Measurements from ENCODE around the gene NAV3.

Gene NAV3

GRCh38 chr12:77830583-77831351 is at the start of gene NAV3:
NAV3 (plus strand) TSS chr12:77830894; CDS start chr12:77831462, 568 bp downstream.
- FAIRE-seq, result no peak

DNA sequence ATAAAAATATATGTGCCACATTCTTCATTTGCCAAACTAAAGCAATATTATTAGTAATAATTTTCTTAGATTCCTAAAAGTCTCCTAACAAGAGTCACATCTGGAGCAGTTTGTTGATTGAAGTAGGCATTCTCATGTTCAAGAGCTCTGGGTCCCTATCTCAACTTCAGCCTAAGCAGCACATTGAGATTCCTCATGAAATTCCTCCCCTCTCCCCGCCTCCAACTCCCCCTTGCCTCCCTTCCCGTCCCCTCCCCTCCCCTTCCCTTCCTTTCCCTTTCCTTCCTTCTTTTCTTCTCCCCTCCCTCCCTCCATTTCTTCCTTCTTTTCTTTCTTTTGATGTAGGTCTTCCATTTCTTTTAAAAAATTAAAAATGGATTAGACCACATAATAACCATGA is 48.7 kb upstream of the NAV3 start:
- FAIRE-seq, result no peak

- FAIRE-seq, result no peak
These were observed 47.9 kb upstream of the NAV3 start for GRCh38 chr12:77782766-77783165.

DNA sequence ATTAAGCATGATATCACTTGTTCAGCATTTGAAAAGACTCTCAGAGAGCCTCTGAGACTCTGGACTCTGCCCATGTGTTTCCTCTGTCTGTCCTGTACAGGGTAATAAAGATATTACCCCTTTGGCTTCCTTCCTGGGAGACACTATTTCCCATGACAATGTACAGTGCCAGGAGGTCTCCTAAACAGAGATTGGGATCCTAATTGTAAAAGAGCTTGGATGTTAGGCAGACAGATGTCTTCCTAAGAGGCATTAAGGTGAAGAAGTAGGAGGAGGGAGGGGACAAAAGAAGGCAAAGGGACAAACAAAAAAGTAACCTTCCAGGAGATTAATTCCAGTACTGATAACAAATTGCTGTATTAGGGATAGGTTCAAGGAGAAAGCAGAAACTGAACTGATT is 45.5 kb upstream of the NAV3 start:
- FAIRE-seq, result no peak

- FAIRE-seq, result no peak
These were observed 44.0 kb upstream of the NAV3 start for GRCh38 chr12:77786675-77787074.

DNA sequence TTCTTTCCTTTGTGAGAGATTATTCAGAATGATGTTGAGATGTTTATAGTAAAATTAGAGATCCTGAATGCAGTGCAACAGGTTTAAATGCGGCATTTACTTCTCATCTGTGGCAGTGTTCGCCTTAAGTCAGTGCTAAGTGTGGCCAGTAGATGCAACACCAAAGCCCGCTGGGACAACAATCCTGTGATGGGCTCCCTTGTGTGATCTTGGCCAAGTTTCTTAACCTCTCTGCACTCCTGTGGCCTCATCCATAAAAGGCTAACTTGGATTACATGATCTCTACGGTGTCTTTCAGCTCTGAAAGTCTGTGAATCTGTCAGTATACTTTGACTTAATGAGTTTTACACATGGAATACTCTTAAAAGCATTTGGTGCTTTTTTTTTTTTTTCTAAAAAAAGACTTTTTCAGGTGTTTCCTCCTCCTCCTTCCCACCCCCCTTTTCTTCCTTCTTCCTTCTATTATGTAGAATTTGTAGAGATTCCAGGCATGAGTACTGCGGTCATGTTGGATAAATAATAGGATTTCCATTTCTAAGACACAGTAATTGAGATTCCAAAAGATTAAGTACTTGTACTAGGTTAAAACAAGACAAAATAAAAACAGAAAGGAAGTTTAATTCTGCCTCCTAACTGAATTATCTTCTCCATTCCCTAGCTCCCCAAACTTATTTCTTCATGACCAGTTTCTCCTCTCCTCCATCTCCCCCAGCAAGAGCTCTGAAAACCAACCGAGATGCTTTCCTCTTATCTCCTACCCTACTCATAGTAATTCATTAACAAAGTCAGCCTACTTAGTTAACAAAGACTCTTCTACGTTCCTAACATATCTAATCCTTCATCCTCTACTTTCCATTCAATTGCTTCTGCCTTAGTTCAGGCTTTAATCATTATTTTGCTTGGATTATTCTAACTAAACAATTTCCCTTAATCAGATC is 42.2 kb upstream of the NAV3 start:
- no peak for FAIRE-seq

DNA sequence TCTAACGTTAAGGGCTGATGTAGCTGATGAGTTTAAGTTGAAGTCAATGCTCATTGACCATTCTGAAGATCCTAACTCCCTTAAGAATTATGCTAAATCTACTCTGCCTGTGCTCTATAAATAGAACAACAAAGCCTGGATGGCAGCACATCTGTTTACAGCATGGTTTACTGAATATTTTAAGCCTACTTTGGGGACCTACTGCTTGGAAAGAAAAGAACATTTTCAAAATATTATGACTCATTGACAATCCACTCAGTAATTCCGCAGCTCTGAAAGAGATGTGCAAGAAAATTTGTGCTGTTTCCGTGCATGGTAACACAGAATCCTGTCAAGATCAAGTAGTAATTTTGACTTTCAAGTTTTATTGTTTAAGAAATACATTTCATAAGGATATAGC is 35.0 kb upstream of the NAV3 start:
- FAIRE-seq, result no peak

DNA sequence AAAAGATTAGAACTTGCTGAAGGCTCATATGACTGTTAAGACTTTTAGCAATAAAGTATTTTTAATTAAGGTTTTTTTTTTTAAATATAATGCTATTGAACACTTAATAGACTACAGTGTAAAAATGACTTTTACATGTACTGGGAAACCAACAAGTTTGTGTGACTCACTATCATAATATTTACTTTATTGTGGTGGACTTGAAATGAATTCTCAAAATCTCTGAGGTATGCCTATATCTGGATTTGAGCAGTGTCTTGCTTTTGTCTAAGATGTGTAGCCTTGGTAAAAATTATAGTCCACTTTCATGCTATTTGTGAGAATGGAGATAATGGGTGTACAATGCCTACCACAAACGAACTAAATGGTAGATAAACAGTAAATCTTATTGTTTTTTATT is 33.9 kb upstream of the NAV3 start:
- FAIRE-seq, result no peak

DNA sequence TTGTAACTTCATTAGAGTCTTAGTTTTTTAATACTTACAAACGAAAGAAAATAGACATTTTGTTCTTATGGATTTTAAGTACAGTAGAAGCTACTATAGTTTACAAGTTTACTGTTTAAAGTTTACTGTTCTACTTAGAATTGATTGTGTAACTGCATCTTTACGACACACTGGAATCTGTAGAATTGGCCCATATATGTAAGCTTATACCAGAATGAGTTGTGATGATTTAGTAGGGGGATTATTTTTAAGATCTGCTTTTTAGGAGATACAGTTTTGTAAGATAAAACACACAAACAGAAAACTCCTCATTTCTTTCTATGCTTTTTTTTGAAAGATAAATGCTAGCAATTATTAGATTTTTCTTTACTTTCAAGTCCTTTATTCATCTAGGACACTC is 30.2 kb upstream of the NAV3 start:
- FAIRE-seq, result no peak

DNA sequence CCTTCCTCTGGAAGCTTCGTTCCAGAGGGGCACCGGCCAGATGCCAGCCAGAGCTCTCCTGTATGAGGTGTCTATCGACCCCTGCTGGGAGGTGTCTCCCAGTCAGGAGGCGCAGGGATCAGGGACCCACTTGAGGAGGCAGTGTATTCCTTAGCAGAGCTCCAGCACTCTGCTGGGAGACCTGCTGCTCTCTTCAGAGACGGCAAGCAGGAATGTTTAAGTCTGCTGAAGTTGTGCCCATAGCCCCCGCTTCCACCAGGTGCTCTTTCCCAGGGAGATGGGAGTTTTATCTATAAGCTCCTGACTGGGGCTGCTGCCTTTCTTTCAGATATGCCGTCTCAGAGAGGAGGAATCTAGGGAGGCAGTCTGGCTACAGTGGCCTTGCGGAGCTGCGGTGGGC is 22.2 kb upstream of the NAV3 start:
- no peak for FAIRE-seq

- FAIRE-seq, result no peak
These were observed 17.1 kb upstream of the NAV3 start for GRCh38 chr12:77813558-77813957.

- no peak for FAIRE-seq
These were observed 16.3 kb upstream of the NAV3 start for GRCh38 chr12:77814386-77814785.

DNA sequence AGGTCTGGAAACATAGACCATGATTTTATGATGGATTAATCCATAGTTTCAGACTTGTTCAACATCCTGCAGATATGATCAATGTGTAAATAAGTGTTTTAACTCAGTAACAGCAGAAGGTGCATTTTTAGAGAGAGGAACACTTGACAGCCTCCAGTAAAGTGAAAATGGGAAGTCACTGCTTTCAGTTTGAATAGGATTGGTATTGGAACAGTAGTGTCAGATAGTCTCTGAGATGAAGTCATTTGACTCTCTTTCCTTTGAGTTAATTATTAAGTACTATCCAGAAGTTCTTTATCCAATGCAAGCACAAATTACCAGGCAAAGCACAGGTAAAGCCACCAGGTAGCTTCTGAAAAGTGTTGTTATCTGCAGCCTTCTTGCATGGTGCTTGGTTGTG is 14.5 kb upstream of the NAV3 start:
- FAIRE-seq, result no peak

DNA sequence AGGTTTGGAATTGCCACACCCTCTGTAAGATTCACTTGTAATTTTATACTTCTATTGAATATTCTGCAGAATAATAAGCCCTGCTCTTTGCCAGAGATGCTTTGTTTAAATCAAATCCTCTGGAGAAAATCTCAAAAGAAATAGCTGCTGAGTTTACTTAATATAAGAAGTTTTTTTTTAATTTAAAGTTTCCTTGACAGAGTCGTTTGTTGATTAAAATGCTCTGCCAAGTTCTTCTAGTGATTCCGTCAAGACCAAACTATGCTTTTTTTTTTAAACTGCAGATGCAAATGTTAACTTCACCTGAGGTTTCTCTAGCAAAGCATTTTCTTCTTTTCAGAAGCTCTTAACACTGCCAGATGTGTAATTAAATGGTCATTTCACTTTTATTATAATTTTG is 13.4 kb upstream of the NAV3 start:
- FAIRE-seq, result no peak

GRCh38 chr12:77818351-77818750 is 12.3 kb upstream of the NAV3 start:
- FAIRE-seq, result no peak

GRCh38 chr12:77821699-77822203 is 8.9 kb upstream of the NAV3 start:
- no peak for FAIRE-seq

DNA sequence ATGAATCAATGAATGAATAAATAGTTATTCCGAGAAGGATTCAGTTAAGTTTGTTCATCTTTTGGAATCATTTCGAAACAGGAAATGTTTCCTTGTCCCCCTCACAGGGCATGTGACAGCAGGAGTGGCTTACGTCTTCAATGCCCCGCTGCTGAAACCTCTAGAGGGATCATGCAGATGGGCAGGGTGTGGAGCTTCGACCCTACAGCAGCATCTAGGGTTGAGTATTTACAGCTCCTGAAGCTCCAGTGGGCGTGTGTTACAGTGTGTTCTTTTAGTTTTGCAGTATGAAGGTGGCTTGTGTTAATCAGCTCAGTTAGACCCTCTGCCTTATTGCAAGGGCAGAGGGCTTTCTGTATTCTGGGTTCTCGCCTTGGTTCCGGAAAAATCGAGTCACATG is 2.6 kb downstream of the NAV3 start:
- FAIRE-seq, result no peak

- no peak for FAIRE-seq
These were observed 3.9 kb downstream of the NAV3 start for GRCh38 chr12:77834618-77835017.

GRCh38 chr12:77835969-77836368 is 5.3 kb downstream of the NAV3 start:
- FAIRE-seq, result no peak

- FAIRE-seq, result no peak
These were observed 7.2 kb downstream of the NAV3 start for GRCh38 chr12:77837876-77838291.

DNA sequence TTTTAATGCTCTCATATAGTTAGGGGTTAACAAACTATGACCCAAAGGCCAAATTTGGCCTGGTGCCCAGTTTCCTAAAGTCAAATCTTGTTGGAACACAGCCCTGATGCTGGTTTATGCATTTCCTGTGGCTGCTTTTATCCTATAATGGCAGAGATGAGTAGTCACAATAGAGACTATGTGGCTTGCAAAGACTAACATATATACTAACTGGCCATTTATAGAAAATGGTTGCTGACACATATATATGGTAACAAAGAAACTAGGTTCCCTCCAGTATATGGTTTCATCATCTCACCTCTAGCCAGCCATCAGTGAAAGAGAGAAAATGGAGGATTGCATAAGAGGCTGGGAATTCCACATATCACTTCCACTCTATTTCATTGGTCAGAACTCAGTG is 10.8 kb downstream of the NAV3 start:
- FAIRE-seq, result no peak

- FAIRE-seq, result no peak
These were observed 11.7 kb downstream of the NAV3 start for GRCh38 chr12:77842430-77842829.

- no peak for FAIRE-seq
These were observed 15.1 kb downstream of the NAV3 start for GRCh38 chr12:77845831-77846230.

- FAIRE-seq, result no peak
These were observed 16.4 kb downstream of the NAV3 start for GRCh38 chr12:77847060-77847541.
